KMS-11 (cell line): ENCODE data around the gene SLC5A5.

Experiments
- H2AFZ ChIP-seq: fragments of 200-600 bp; sonication (generic); 2 replicates; pipeline ENCODE4 v1.6.1; 2016; ENCODE audit warnings: antibody characterized with exemption, mixed run types, low read depth
- H3K27ac ChIP-seq: fragments of 200-600 bp; sonication (generic); 2 replicates; pipeline ENCODE4 v1.6.1; 2016; ENCODE audit warnings: mild to moderate bottlenecking, mixed run types
- H3K27me3 ChIP-seq: fragments of 200-600 bp; sonication (generic); 2 replicates; pipeline ENCODE4 v1.6.1; 2017; ENCODE audit warnings: mild to moderate bottlenecking, low read depth, mixed run types, moderate library complexity; ENCODE audit not compliant: insufficient read depth
- H3K36me3 ChIP-seq: fragments of 200-600 bp; sonication (generic); 2 replicates; pipeline ENCODE4 v1.6.1; 2017; ENCODE audit warnings: mild to moderate bottlenecking, mixed run types; ENCODE audit not compliant: insufficient read depth
- H3K4me1 ChIP-seq: fragments of 200-600 bp; sonication (generic); 2 replicates; pipeline ENCODE4 v1.6.1; 2016; ENCODE audit warnings: mild to moderate bottlenecking, low read depth, mixed run types; ENCODE audit not compliant: poor library complexity, severe bottlenecking
- H3K4me2 ChIP-seq: fragments of 200-600 bp; sonication (generic); 2 replicates; pipeline ENCODE4 v1.7.0; 2016; ENCODE audit warnings: mild to moderate bottlenecking, mixed run types
- H3K4me3 ChIP-seq: fragments of 200-600 bp; sonication (generic); IDR thresholded peaks from 2 replicates; pipeline ENCODE4 v1.6.1; 2017; ENCODE audit warnings: low read depth, low read length, mixed read lengths; ENCODE audit not compliant: insufficient read depth
- H3K79me2 ChIP-seq: fragments of 200-600 bp; sonication (generic); 2 replicates; pipeline ENCODE4 v1.6.1; 2016; ENCODE audit warnings: low read depth, mixed run types; ENCODE audit not compliant: insufficient read depth
- H3K9ac ChIP-seq: fragments of 200-600 bp; sonication (generic); 2 replicates; pipeline ENCODE4 v1.6.1; 2016; ENCODE audit warnings: mild to moderate bottlenecking, mixed run types
- H4K20me1 ChIP-seq: fragments of 200-600 bp; sonication (generic); 2 replicates; pipeline ENCODE4 v1.6.1; 2016; ENCODE audit warnings: mild to moderate bottlenecking, mixed run types; ENCODE audit not compliant: insufficient read depth
- TF ChIP-seq, protein P1 (sequence below): fragments of 200-600 bp; sonication (generic); conservative IDR thresholded peaks from 2 replicates; pipeline ENCODE4 v1.6.1; 2017; ENCODE audit warnings: low read depth, mild to moderate bottlenecking, antibody characterized with exemption, low read length, moderate library complexity, mixed read lengths

Gene SLC5A5

GRCh38 chr19:17865364-17866311 lies 6.1 kb upstream of the SLC5A5 start:
- H3K27me3 ChIP-seq: peaks cover 16% of the 10 kb centered on the region; the same call in 1 of the 2 replicates
- H3K4me1 ChIP-seq: peaks cover 21% of the 10 kb centered on the region
- H3K27ac ChIP-seq: no peak overlapping the region
- no peak overlapping the region for H3K9ac ChIP-seq
- TF ChIP-seq, protein P1, sequence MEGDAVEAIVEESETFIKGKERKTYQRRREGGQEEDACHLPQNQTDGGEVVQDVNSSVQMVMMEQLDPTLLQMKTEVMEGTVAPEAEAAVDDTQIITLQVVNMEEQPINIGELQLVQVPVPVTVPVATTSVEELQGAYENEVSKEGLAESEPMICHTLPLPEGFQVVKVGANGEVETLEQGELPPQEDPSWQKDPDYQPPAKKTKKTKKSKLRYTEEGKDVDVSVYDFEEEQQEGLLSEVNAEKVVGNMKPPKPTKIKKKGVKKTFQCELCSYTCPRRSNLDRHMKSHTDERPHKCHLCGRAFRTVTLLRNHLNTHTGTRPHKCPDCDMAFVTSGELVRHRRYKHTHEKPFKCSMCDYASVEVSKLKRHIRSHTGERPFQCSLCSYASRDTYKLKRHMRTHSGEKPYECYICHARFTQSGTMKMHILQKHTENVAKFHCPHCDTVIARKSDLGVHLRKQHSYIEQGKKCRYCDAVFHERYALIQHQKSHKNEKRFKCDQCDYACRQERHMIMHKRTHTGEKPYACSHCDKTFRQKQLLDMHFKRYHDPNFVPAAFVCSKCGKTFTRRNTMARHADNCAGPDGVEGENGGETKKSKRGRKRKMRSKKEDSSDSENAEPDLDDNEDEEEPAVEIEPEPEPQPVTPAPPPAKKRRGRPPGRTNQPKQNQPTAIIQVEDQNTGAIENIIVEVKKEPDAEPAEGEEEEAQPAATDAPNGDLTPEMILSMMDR: no peak
- no peak overlapping the region for H3K4me2 ChIP-seq
- H3K36me3 ChIP-seq: peaks cover 11% of the 10 kb centered on the region; the same call in 1 of the 2 replicates
- H3K79me2 ChIP-seq: peaks cover 16% of the 10 kb centered on the region
- H4K20me1 ChIP-seq: no peaks in the 10 kb centered on the region
- no peak overlapping the region for H3K4me3 ChIP-seq
- no peak overlapping the region for H2AFZ ChIP-seq

- H3K36me3 ChIP-seq: peaks cover 10% of the 10 kb centered on the region; the same call in 1 of the 2 replicates
- no peaks in the 10 kb centered on the region for H4K20me1 ChIP-seq
- H3K9ac ChIP-seq: no peak overlapping the region
- H3K4me3 ChIP-seq: no peak overlapping the region
- no peak overlapping the region for H2AFZ ChIP-seq
- H3K79me2 ChIP-seq: peaks cover 8% of the 10 kb centered on the region
- peaks cover 23% of the 10 kb centered on the region; the same call in 1 of the 2 replicates for H3K27me3 ChIP-seq
- no peak overlapping the region for H3K4me2 ChIP-seq
- peaks cover 18% of the 10 kb centered on the region for H3K4me1 ChIP-seq
- TF ChIP-seq, protein P1: no peak
- H3K27ac ChIP-seq: no peak overlapping the region
These were observed 5.3 kb upstream of the SLC5A5 start for GRCh38 chr19:17866312-17866963.

- peaks cover 12% of the 10 kb centered on the region for H3K4me1 ChIP-seq
- TF ChIP-seq, protein P1: no peak
These were observed 4.7 kb upstream of the SLC5A5 start for GRCh38 chr19:17866964-17867486.

GRCh38 chr19:17868669-17869068 lies 3.1 kb upstream of the SLC5A5 start:
- Histone ChIP-seq H4K20me1 (no peaks in the 10 kb centered on the region), H3K36me3 (no peaks in the 10 kb centered on the region), H3K79me2 (no peaks in the 10 kb centered on the region), H2AFZ (no peak overlapping the region), H3K4me2 (no peak overlapping the region), H3K27ac (no peak overlapping the region), H3K4me1 (peaks cover 7% of the 10 kb centered on the region), H3K27me3 (peaks cover 36% of the 10 kb centered on the region; the same call in 1 of the 2 replicates), H3K4me3 (no peak overlapping the region), H3K9ac (no peak overlapping the region)
- TF ChIP-seq, protein P1: no peak

More at GRCh38 chr19:17866964-17867486, 4.7 kb upstream of the SLC5A5 start:
- H3K9ac ChIP-seq: no peak overlapping the region
- no peak overlapping the region for H2AFZ ChIP-seq
- peaks cover 5% of the 10 kb centered on the region; the same call in 1 of the 2 replicates for H3K36me3 ChIP-seq
- peaks cover 27% of the 10 kb centered on the region; the same call in 1 of the 2 replicates for H3K27me3 ChIP-seq
- peaks cover 2% of the 10 kb centered on the region; the same call in 1 of the 2 replicates for H3K79me2 ChIP-seq
- no peak overlapping the region for H3K27ac ChIP-seq
- no peaks in the 10 kb centered on the region for H4K20me1 ChIP-seq
- no peak overlapping the region for H3K4me3 ChIP-seq
- H3K4me2 ChIP-seq: no peak overlapping the region
